Measurements from ENCODE around the gene SDK1. TPM values are rescaled to one million over a fixed set of nuclear protein-coding genes. Genes with fewer than 3 reads are reported as not detected.

The SDK1 gene
- total RNA-seq, 2 experiments from 2014 or later: 0.19 to 0.36 TPM

GRCh38 chr7:4242706-4243105, 941.7 kb downstream of the SDK1 start:
- no peaks in the 10 kb centered on the region for H3K9me2 ChIP-seq (ENCODE audit: insufficient read depth, low read length)
- no TSS peak for BruUV-seq (replicated peaks)
- no peak for TF ChIP-seq CTCF (conservative IDR thresholded peaks at IDR 0.05; ENCODE audit: low read length)
- intact Hi-C loops (cut with micrococcal nuclease; ENCODE audit: unreplicated experiment): no loop called here
- no peaks in the 10 kb centered on the region for H3K9me3 ChIP-seq (ENCODE audit: low read length)
- no peak overlapping the region for H3K4me3 ChIP-seq (ENCODE audit: low read depth, low read length, poor library complexity, severe bottlenecking)
- ChIA-PET CTCF (ENCODE audit: unreplicated experiment) (no interaction called here), POLR2A (no interaction called here)
- no peaks in the 10 kb centered on the region for H3K79me2 ChIP-seq (ENCODE audit: insufficient read depth, low read depth, low read length)
- H4K20me1 ChIP-seq (ENCODE audit: insufficient read depth, low read length): no peaks in the 10 kb centered on the region
- H2AFZ ChIP-seq (ENCODE audit: low read length): no peak overlapping the region
- H3K4me1 ChIP-seq (ENCODE audit: insufficient read depth, low read length, poor library complexity, severe bottlenecking): no peaks in the 10 kb centered on the region
- no peak overlapping the region for H3K4me2 ChIP-seq (ENCODE audit: low read length)
- no peak for DNase-seq (ENCODE audit: low spot score)
- H3K36me3 ChIP-seq (ENCODE audit: insufficient read depth, low read length): no peaks in the 10 kb centered on the region
- no peak overlapping the region for H3K27ac ChIP-seq (ENCODE audit: low read depth, low read length, poor library complexity, severe bottlenecking)

GRCh38 chr7:4244041-4244440, 943.0 kb downstream of the SDK1 start:
- no peaks in the 10 kb centered on the region for H3K9me2 ChIP-seq (ENCODE audit: insufficient read depth, low read length)
- no TSS peak for BruUV-seq (replicated peaks)
- no peak for DNase-seq (ENCODE audit: low spot score)
- no peak overlapping the region for H3K27ac ChIP-seq (ENCODE audit: low read depth, low read length, poor library complexity, severe bottlenecking)
- H3K79me2 ChIP-seq (ENCODE audit: insufficient read depth, low read depth, low read length): no peaks in the 10 kb centered on the region
- POLR2A ChIA-PET: no interaction called here
- no peaks in the 10 kb centered on the region for H3K4me1 ChIP-seq (ENCODE audit: insufficient read depth, low read length, poor library complexity, severe bottlenecking)
- 0 out of 2 replicates have a peak, but pooled peaks cover 4% of the 10 kb centered on the region for H3K9me3 ChIP-seq (ENCODE audit: low read length)
- H4K20me1 ChIP-seq (ENCODE audit: insufficient read depth, low read length): no peaks in the 10 kb centered on the region
- H3K36me3 ChIP-seq (ENCODE audit: insufficient read depth, low read length): no peaks in the 10 kb centered on the region
- no peak for TF ChIP-seq CTCF (conservative IDR thresholded peaks at IDR 0.05; ENCODE audit: low read length)
- no peak for TF ChIP-seq EZH2phosphoT487 (IDR thresholded peaks at IDR 0.05; ENCODE audit: borderline replicate concordance, low read depth, low read length)
- no peak overlapping the region for H3K4me3 ChIP-seq (ENCODE audit: low read depth, low read length, poor library complexity, severe bottlenecking)
- no peak overlapping the region for H3K4me2 ChIP-seq (ENCODE audit: low read length)
- intact Hi-C loops (cut with micrococcal nuclease; ENCODE audit: unreplicated experiment): no loop called here
- CTCF ChIA-PET (ENCODE audit: unreplicated experiment): no interaction called here
- no peak overlapping the region for H2AFZ ChIP-seq (ENCODE audit: low read length)

GRCh38 chr7:4244635-4245034, 943.6 kb downstream of the SDK1 start:
- H2AFZ ChIP-seq (ENCODE audit: low read length): no peak overlapping the region
- ChIA-PET POLR2A (no interaction called here), CTCF (ENCODE audit: unreplicated experiment) (no interaction called here)
- no peak overlapping the region for H3K4me3 ChIP-seq (ENCODE audit: low read depth, low read length, poor library complexity, severe bottlenecking)
- no peaks in the 10 kb centered on the region for H4K20me1 ChIP-seq (ENCODE audit: insufficient read depth, low read length)
- 0 out of 2 replicates have a peak, but pooled peaks cover 4% of the 10 kb centered on the region for H3K9me3 ChIP-seq (ENCODE audit: low read length)
- H3K4me2 ChIP-seq (ENCODE audit: low read length): no peak overlapping the region
- intact Hi-C loops (cut with micrococcal nuclease; ENCODE audit: unreplicated experiment): no loop called here
- no peak for DNase-seq (ENCODE audit: low spot score)
- no peaks in the 10 kb centered on the region for H3K36me3 ChIP-seq (ENCODE audit: insufficient read depth, low read length)
- no peak for TF ChIP-seq EZH2phosphoT487 (IDR thresholded peaks at IDR 0.05; ENCODE audit: borderline replicate concordance, low read depth, low read length)
- no peak for TF ChIP-seq CTCF (conservative IDR thresholded peaks at IDR 0.05; ENCODE audit: low read length)
- no peaks in the 10 kb centered on the region for H3K4me1 ChIP-seq (ENCODE audit: insufficient read depth, low read length, poor library complexity, severe bottlenecking)
- no peak overlapping the region for H3K27ac ChIP-seq (ENCODE audit: low read depth, low read length, poor library complexity, severe bottlenecking)
- H3K9me2 ChIP-seq (ENCODE audit: insufficient read depth, low read length): no peaks in the 10 kb centered on the region
- no peaks in the 10 kb centered on the region for H3K79me2 ChIP-seq (ENCODE audit: insufficient read depth, low read depth, low read length)
- no TSS peak for BruUV-seq (replicated peaks)

Measured in OCI-LY7 (cell line).